AG04449 (cell line): ENCODE measurements around the gene LRP2BP.

Experiments
- CTCF ChIA-PET: fragments of 350-600 bp; formaldehyde crosslinking; extraction: SDS; loops from one replicate; lab custom pipeline; 2021; ENCODE audit warnings: antibody characterized with exemption; lab: Yijun Ruan, JAX
- POLR2A ChIA-PET: fragments of 400-600, 350-600 bp; formaldehyde crosslinking; extraction: SDS; loops from one replicate; lab custom pipeline; 2020; ENCODE audit warnings: antibody characterized with exemption, inconsistent platforms; lab: Yijun Ruan, JAX
- DNase-seq: peaks from one replicate; pipeline ENCODE4 v3.0.0-alpha.2; 2010; ENCODE audit warnings: low read depth, low spot score
- H3K4me3 ChIP-seq: 2 replicates; pipeline ENCODE4 v1.5.1; 2011; ENCODE audit warnings: low read depth, mild to moderate bottlenecking, control low read depth, low read length
- TF ChIP-seq, protein P1 (sequence below): IDR thresholded peaks from one replicate; pipeline ENCODE4 v1.5.1; 2011; ENCODE audit warnings: mild to moderate bottlenecking, moderate library complexity, low read length, control low read depth, inconsistent platforms; ENCODE audit not compliant: insufficient read depth; ENCODE audit errors: missing control alignments

The LRP2BP gene

DNA sequence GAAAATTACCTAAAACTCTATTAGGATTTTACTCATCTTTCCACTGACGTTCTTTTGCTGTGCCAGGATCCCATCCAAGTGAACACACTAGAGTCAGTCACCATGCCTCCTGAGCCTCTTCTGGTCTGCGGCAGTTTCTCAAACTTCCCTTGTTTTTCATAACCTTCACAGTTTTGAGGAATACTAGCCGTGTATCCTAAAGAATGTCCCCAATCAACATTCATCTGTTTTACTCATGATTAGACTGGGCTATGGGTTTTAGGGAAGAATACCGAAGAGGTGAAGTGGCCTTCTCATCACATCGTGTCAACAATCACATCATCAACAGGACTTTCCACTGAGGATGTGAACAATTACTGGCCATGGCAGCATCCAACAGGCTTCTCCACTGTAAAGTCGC, 4.8 kb downstream of the LRP2BP start:
- TF ChIP-seq, protein P1, sequence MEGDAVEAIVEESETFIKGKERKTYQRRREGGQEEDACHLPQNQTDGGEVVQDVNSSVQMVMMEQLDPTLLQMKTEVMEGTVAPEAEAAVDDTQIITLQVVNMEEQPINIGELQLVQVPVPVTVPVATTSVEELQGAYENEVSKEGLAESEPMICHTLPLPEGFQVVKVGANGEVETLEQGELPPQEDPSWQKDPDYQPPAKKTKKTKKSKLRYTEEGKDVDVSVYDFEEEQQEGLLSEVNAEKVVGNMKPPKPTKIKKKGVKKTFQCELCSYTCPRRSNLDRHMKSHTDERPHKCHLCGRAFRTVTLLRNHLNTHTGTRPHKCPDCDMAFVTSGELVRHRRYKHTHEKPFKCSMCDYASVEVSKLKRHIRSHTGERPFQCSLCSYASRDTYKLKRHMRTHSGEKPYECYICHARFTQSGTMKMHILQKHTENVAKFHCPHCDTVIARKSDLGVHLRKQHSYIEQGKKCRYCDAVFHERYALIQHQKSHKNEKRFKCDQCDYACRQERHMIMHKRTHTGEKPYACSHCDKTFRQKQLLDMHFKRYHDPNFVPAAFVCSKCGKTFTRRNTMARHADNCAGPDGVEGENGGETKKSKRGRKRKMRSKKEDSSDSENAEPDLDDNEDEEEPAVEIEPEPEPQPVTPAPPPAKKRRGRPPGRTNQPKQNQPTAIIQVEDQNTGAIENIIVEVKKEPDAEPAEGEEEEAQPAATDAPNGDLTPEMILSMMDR, result no peak
- CTCF ChIA-PET, result no interaction called here
- H3K4me3 ChIP-seq, result no peak overlapping the region
- POLR2A ChIA-PET, result no interaction called here
- DNase-seq, result no peak

- H3K4me3 ChIP-seq, result no peak overlapping the region
- ChIA-PET POLR2A (no interaction called here), CTCF (no interaction called here)
- TF ChIP-seq, protein P1, result no peak
- DNase-seq, result no peak
These were observed 7.8 kb downstream of the LRP2BP start for GRCh38 chr4:185387957-185388356.

- TF ChIP-seq, protein P1, result no peak
- DNase-seq, result no peak
- CTCF ChIA-PET, result interaction anchor here (0.9 to 1.1 kb wide), 3 partner anchors 213 to 653 kb away, joined by 3 to 5 read pairs (median 3); partner anchors contain the start of gene SLC25A4
- POLR2A ChIA-PET, result interaction anchor here (1.3 kb wide), 1 partner anchor 11 kb away, joined by 4 read pairs; the partner anchor contains the start of genes ANKRD37 and LRP2BP
- H3K4me3 ChIP-seq, result no peak overlapping the region
These were observed 10.8 kb downstream of the LRP2BP start for GRCh38 chr4:185384930-185385331.

- ChIA-PET CTCF (interaction anchor here (0.9 to 1.1 kb wide), 3 partner anchors 214 to 654 kb away, joined by 3 to 5 read pairs (median 3); partner anchors contain the start of gene SLC25A4), POLR2A (interaction anchor here (1.3 kb wide), 1 partner anchor 12 kb away, joined by 4 read pairs; the partner anchor contains the start of genes ANKRD37 and LRP2BP)
- no peak overlapping the region for H3K4me3 ChIP-seq
- no peak for DNase-seq
- TF ChIP-seq, protein P1, result no peak
These were observed 11.7 kb downstream of the LRP2BP start for GRCh38 chr4:185384061-185384460.

DNA sequence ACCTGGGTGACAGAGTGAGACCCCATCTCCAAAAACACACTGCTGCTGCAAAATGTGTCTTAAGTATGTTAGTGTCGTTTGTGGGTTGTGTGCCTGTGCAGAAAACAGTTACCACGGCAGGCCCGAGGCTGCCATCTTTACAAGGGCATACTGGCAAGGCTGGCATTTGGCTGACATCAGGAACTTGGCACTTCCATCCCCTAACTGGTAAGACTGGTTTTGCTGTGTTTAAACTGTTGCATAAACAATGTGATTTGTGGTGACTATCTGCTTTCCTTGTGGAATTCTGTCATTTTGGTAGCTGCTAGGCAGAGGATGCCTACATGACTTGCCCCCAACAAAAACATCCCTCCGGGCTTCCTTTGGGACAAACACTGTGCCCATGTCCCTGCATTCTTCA, 12.3 kb downstream of the LRP2BP start:
- ChIA-PET CTCF (no interaction called here), POLR2A (no interaction called here)
- no peak for DNase-seq

GRCh38 chr4:185382754-185383153, 13.0 kb downstream of the LRP2BP start:
- DNase-seq, result no peak
- ChIA-PET POLR2A (no interaction called here), CTCF (no interaction called here)
- TF ChIP-seq, protein P1, result no peak
- no peak overlapping the region for H3K4me3 ChIP-seq

More for the DNA sequence above, 12.3 kb downstream of the LRP2BP start:
- H3K4me3 ChIP-seq, result no peak overlapping the region
- TF ChIP-seq, protein P1, result no peak
